ENCODE results near the gene CARM1.

- TF ChIP-seq CTCF (IDR thresholded peaks at IDR 0.05): no peak
- no peak for TF ChIP-seq POLR2A (IDR thresholded peaks at IDR 0.05)
Observed at GRCh38 chr19:10852941-10853340, 18.4 kb upstream of the CARM1 start.

Data from body of pancreas (tissue), 4 donors.